ENCODE results near the gene GTSE1. TPM values are rescaled to one million over a fixed set of nuclear protein-coding genes. Genes with fewer than 3 reads are reported as not detected.

GTSE1 gene
- polyA plus RNA-seq, 1 of the 3 experiments (the other 2 are of a cell fraction), result 12.2 TPM

GRCh38 chr22:46360097-46360496 lies 63.4 kb downstream of the GTSE1 start:
- Histone ChIP-seq H3K36me3 (replicated peaks in 1 of 2; ENCODE audit: control insufficient read depth in 1 of 2, insufficient read depth in 2 of 2, low read length in 1 of 2) (peaks cover 0 to 20% of the 10 kb centered on the region in 2 experiments), H3K9ac (no peak overlapping the region), H4K20me1 (ENCODE audit: insufficient read depth) (peaks cover 5% of the 10 kb centered on the region; the same call in 1 of the 2 replicates), H3K9me2 (no peaks in the 10 kb centered on the region), H3F3A (replicated peaks; ENCODE audit: insufficient read depth) (peaks cover 5% of the 10 kb centered on the region), H3K27me3 (ENCODE audit: insufficient read depth) (no peaks in the 10 kb centered on the region), H3K4me2 (no peak overlapping the region), H3K27ac (ENCODE audit: low read depth in 2 of 2, low read length in 1 of 2) (no peak overlapping the region), H3K4me1 (ENCODE audit: control insufficient read depth in 1 of 2, insufficient read depth in 2 of 2, low read depth in 1 of 2, low read length in 1 of 2) (no peaks in the 10 kb centered on the region), H3K79me2 (ENCODE audit: insufficient read depth) (no peaks in the 10 kb centered on the region), H2AFZ (ENCODE audit: low read depth) (no peak overlapping the region), H3K4me3 (ENCODE audit: low read depth in 2 of 2, low read length in 1 of 2) (no peak overlapping the region), H3K9me3 (no peaks in the 10 kb centered on the region)
- WGBS (ENCODE audit: low lambda C conversion rate), result 90% methylated on average over 5 of the region's 5 CpGs
- ChIA-PET POLR2A (no interaction called here), CTCF (interaction anchor here (8.4 kb wide), 1 partner anchor 182 kb away, joined by 70 read pairs; no protein-coding TSS in a partner anchor)
- DNase-seq, result no peak
- TF ChIP-seq RAD21 (IDR thresholded peaks at IDR 0.05; ENCODE audit: low read length), result no peak
- no peak for TF ChIP-seq EP300 (IDR thresholded peaks at IDR 0.05; ENCODE audit: borderline replicate concordance in 1 of 2, low read depth in 1 of 2, low read length in 1 of 2)
- no peak for TF ChIP-seq TAF1 (IDR thresholded peaks at IDR 0.05; ENCODE audit: borderline replicate concordance, low read depth, low read length)
- TF ChIP-seq NFIC (IDR thresholded peaks at IDR 0.05; ENCODE audit: borderline replicate concordance), result no peak
- TF ChIP-seq SIN3A (IDR thresholded peaks at IDR 0.05; ENCODE audit: borderline replicate concordance, low read depth, low read length), result no peak
- no peak for TF ChIP-seq IRF3 (IDR thresholded peaks at IDR 0.05; ENCODE audit: low read depth, low read length)
- no peak for TF ChIP-seq USF1 (IDR thresholded peaks at IDR 0.05; ENCODE audit: borderline replicate concordance, low read depth)
- no peak for TF ChIP-seq ZBTB33 (IDR thresholded peaks at IDR 0.05; ENCODE audit: borderline replicate concordance, low read depth)
- no peak for TF ChIP-seq CTCF (IDR thresholded peaks at IDR 0.05)
- TF ChIP-seq RFX5 (IDR thresholded peaks at IDR 0.05; ENCODE audit: low read length), result no peak
- TF ChIP-seq SMC3 (IDR thresholded peaks at IDR 0.05; ENCODE audit: low read depth, low read length), result no peak
- TF ChIP-seq TEAD4 (IDR thresholded peaks at IDR 0.05; ENCODE audit: borderline replicate concordance, insufficient read depth), result no peak
- TF ChIP-seq GATA2 (CRISPR knock-in tag; IDR thresholded peaks at IDR 0.05), result no peak
- no peak for TF ChIP-seq MEF2A (IDR thresholded peaks at IDR 0.05; ENCODE audit: borderline replicate concordance, low read depth)
- TF ChIP-seq PBX3 (IDR thresholded peaks at IDR 0.05), result no peak
- TF ChIP-seq NRF1 (IDR thresholded peaks at IDR 0.05; ENCODE audit: low read depth, low read length), result no peak
- no peak for TF ChIP-seq POLR2AphosphoS5 (IDR thresholded peaks at IDR 0.05; ENCODE audit: low read depth, low read length)
